Activated CD8-positive, alpha-beta memory T cell treated with anti-CD3 and anti-CD28 coated beads, Interleukin-2, amount 50 U/mL, for 24 hours (primary cell): ENCODE data around the gene CA9.

Experiments used
- DNase-seq: peaks from one replicate; pipeline ENCODE4 v3.0.0-alpha.2; 2020; ENCODE audit errors: extremely low read depth

The CA9 gene

DNA sequence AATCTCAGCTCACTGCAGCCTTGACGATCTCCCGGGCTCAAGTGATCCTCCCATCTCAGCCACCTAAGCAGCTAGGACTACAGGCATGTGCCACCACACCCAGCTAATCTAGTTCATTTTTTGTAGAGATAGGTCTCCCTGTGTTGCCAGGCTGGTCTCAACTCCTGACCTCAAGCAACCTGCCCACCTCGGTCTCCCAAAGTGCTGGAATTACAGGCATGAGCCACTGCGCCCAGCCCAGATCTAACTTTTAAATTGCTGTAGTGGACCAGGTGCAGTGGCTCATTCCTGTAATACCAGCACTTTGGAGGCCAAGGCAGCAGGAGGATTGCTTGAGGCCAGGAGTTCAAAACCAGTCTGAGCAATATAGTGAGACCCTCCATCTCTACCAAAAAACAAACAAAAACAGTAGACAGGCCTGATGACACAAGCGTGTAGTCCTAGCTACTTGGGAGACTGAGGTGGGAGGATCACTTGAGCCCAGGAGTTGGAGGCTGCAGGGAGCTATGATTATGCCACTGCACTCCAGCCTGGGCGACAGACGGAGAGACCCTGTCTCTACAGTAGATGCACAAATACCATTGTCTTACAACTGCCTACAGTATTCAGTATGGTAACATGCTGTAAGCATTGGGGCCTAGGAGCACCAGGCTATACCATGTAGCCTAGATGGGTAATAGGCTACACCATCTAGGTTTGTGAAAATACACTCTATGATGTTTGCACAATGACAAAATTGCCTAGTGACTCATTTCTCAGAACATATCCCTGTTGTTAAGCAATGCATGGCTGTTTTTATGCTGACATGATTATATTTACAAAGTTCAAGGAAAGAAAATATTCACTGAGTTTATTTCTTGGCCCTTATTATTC lies 21.5 kb upstream of the CA9 start:
- no peak for DNase-seq

GRCh38 chr9:35652829-35653209 lies 20.9 kb upstream of the CA9 start:
- DNase-seq = no peak

DNA sequence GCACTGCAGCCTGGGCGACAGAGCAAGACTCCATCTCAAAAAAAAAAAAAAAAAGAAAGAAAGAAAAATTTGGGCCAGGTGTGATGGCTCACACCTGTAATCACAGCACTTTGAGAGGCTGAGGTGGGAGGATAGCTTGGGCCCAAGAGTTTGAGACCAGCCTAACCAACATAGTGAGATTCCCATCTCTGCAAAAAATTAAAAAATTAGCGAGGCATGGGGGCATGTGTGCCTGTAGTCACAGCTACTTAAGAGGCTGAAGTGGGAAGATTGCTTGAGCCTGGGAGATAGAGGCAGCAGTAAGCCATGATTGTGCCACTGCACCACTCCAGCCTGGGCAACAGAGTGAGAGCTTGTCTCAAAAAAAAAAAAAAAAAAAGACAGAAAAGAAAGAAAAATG lies 20.1 kb upstream of the CA9 start:
- no peak for DNase-seq

DNA sequence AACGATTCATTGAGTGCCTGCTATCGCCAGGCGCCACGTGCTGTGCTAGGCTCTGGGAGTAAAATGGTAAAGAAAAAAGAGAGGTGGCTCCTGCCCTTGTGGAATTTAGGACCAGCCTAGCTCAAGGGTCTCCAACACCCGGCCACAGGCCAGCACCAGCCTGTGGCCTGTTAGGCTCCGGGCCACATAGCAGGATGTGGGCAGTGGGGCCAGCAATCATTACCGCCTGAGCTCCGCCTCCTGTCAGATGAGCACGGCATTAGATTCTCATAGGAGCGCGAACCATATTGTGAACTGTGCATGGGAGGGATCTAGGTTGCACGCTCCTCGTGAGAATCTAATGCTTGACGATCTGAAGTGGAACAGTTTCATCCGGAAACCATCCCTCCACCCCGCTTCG lies 17.4 kb upstream of the CA9 start:
- no peak for DNase-seq

GRCh38 chr9:35656831-35657545 lies 16.7 kb upstream of the CA9 start:
- DNase-seq = no peak

GRCh38 chr9:35657546-35658136 lies 16.1 kb upstream of the CA9 start, which contains the start of gene RMRP:
Gene RMRP, minus strand, starts transcription at chr9:35658019.
- peak; percentile 87 for DNase-seq

- DNase-seq = peak; percentile 55
Observed at GRCh38 chr9:35658137-35658967, 15.4 kb upstream of the CA9 start, which contains the start of gene CCDC107. Gene CCDC107, plus strand, starts transcription at chr9:35658292. Its CDS starts 88 bp downstream, at chr9:35658380.

GRCh38 chr9:35658968-35659220 lies 14.8 kb upstream of the CA9 start:
- DNase-seq = no peak

- no peak for DNase-seq
Observed at GRCh38 chr9:35659340-35659739, 14.4 kb upstream of the CA9 start.

DNA sequence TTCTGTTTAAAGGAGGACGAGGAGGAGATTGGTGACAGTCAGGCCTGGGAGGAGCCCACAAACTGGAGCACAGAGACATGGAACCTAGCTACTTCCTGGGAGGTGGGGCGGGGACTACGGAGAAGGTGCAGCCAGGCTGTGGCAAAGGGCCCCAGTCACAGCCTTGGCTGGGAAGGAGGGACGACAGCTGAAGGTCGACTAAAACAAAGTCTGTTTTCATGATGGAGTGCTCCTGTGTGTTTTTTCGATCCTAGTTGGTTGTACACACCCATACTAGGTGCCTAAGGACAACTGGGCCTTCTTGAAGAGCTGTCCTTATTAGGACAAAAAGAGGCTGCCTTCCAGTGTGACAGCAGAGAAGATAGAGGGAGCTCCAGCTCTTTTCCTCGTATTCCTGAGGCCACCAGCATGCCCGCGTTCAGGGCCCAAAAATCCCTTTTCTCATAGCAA lies 12.7 kb upstream of the CA9 start:
- DNase-seq = no peak

- no peak for DNase-seq
Observed at GRCh38 chr9:35661756-35662350, 11.9 kb upstream of the CA9 start.

DNA sequence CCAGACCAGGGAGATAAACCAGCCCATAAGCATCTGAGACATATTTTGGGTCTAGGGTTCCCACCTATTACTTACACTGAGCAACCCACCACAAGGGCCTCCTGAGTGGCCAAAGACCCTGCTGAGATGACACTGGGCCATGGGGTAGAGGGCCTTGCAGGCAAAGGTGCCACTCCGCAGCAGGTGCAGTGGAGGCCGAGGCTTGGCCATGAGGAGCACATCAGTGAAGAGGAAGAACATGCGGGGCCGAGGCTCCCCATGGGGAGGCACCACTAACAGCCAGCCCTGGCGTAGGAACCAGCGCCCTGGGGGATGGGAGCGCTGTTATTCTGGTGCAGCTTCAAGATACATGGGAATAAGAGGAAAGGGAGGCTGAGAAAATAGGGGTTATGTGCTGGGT lies 11.3 kb upstream of the CA9 start:
- no peak for DNase-seq

DNA sequence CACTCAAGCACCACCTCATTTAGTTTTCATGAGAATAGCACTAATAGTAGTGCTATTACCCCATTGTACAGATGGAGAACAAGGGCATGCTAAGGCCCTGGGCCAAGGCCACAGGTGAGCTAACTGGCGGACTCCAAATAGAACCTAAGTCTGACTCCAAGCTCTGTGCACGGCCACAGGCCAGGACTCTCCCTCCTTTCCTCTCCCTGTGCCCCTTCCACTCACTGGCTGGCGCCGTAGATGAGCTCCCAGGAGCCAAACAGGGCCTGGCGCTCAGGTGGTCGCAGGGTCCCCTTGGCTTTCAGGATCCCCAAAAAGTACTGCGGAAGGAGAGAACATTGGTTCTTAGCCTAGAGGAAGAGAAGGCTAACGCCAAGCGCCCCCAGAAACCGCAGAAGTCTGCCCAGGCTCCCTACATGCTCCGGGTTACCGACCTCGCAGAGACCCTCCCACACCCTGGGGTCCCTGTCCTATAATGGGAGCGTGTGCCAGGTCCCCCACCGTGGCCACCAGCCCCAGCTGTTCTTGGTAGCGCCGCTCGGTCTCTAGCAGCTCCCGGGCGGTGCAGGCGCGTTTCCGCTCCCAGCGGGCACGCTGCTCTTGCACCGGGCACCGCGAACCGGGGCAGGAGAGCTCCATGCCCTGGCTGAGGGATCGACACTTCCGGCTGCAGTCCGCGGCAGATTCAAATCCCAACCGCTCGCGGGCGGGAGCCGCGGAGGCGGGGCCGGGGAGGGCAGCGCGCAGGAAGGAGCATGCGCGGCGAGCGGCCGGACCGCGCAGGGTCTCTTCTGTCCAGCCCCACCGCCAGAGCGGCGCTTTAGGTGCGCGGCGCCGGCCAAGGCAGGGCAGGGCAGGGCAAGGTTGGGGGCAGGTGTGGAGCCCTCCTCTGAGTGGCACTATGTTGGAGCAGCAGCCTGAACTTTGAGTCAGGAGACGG lies 8.9 kb upstream of the CA9 start, which contains the start of gene ARHGEF39:
Gene ARHGEF39, minus strand, starts transcription at position 665 of the 940 bp plus-strand sequence. Its CDS starts 26 bp downstream, at position 639.
- DNase-seq = no peak

GRCh38 chr9:35665471-35665818 lies 8.3 kb upstream of the CA9 start:
- no peak for DNase-seq

- no peak for DNase-seq
Observed at GRCh38 chr9:35666045-35666444, 7.7 kb upstream of the CA9 start.

GRCh38 chr9:35666549-35666948 lies 7.2 kb upstream of the CA9 start:
- no peak for DNase-seq

DNA sequence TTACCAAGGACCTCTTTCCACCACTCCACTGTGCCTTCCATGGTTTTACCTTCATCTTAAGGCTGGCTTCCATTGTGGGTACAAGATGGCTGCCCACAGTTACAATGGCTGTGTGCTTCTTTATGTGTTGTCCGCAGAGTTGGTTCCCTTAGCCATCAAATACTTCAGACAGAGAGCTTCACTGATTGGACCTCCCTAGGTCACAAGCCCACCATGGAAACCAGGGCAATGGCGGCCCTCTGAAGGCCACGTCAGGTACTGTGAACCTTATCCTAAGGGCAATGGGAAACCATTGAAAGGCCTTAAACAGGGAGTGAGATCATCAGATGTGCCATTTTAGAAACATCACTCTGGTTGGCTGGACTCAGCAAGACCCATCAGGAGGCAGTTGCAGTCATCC lies 5.8 kb upstream of the CA9 start:
- no peak for DNase-seq

- DNase-seq = no peak
Observed at GRCh38 chr9:35669331-35670145, 4.2 kb upstream of the CA9 start.

DNA sequence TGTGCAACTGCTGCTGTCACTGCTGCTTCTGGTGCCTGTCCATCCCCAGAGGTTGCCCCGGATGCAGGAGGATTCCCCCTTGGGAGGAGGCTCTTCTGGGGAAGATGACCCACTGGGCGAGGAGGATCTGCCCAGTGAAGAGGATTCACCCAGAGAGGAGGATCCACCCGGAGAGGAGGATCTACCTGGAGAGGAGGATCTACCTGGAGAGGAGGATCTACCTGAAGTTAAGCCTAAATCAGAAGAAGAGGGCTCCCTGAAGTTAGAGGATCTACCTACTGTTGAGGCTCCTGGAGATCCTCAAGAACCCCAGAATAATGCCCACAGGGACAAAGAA lies 265 bp downstream of the CA9 start:
- DNase-seq = no peak

GRCh38 chr9:35675204-35675603 lies 1.5 kb downstream of the CA9 start:
- DNase-seq = no peak
